Activated T-helper 1 cell treated with Interleukin-2 at 50 U/mL for 16 hours (primary cell): ENCODE results near the gene SLC66A1.
A peak's percentile ranks its signal among the peaks of the same experiment; 100 is the strongest.

Source experiments
- DNase-seq: peaks from one replicate; pipeline ENCODE4 v3.0.0-alpha.2; 2020; ENCODE audit warnings: low read depth

SLC66A1 gene

GRCh38 chr1:19325368-19325957 is 13.3 kb downstream of the SLC66A1 start:
- DNase-seq: no peak

DNA sequence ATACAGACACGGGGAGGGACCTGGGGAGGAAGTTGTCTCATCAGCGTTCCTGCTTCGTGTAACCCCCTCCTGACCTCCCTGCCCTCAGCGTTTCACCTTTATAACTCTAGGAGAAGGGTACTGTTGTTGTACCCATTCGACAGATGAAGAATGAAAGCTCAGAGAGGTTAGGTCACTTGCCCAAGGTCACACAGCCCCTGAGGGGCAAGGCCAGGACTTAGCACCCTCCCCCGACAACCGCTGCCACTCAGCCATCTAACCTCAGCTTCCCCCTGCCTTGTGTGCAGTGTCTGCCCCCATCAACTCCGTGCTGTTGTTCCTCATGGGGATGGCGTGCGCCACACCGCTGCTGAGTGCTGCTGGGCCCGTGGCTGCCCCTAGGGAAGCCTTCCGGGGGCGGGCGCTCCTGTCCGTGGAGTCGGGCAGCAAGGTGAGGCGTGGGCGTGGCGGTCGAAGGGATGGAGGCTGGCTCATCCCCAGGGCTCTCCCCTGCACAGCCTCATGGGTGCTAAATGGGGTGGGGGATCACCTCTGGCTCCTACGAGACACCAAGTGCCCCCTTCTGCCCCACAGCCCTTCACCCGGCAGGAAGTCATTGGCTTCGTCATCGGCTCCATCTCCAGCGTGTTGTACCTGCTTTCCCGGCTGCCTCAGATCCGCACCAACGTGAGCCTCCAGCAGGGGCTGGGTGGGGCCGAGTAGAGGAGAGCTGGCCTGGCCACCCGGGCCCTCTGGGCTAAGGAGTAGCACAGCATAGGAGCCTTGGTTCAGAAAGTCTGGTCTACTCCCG is 14.0 kb downstream of the SLC66A1 start:
- no peak for DNase-seq

DNA sequence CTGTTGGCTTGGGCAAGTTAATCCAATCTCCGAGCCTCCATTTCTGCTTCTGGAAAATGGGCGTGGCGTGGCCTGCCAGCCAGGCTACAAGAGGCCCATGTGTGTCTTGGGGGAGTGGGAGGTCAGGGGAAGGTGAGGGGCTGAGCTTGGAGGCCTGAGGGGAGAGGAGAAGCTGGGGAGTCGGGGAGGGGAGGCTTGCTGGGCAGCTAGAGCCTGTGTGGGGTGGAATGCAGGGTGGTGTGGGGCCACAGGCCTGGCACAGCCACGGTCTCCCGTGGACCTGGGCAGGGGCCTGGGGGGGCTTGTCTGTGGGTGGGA is 14.6 kb downstream of the SLC66A1 start:
- DNase-seq: no peak

- DNase-seq: no peak
These were observed 15.2 kb downstream of the SLC66A1 start for GRCh38 chr1:19327301-19327700.

DNA sequence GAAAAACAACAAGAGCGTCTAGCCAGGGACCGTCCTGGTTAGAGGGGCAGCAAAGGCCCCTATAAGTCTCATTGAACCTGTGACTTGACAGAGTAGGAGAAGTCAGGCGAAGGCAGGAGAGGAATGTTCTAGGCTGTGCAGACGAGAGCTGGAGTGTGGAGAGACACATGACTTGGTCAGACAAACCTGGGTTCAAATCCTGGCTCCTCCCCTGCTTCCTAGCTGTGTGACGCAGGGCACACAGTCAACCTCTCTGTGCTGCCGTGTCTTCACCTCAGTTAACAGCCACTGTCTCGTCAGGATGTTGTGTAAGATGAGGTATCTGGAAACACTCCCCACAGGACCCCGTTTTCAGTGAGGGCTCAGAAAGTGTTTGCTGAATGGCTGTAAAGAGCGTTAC is 15.6 kb downstream of the SLC66A1 start:
- DNase-seq: no peak

DNA sequence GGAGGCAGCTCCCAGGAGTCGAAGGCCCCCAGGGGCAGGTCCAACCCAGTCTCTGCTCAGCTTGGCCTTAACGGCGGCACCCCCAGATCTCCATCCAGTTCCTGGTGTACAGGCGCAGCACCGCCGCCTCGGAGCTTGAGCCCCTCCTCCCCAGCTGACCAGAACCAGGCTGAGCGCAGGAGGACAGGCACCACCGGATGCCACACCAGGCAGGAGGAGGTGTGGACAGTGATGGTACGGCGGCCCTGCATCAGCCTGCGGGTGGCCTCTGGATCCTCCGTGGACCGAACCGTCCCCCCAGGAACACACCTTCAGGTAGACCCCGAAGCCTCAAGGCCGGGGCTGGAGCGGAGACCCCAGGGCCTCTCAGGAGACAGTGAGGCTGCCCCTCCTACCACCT is 16.4 kb downstream of the SLC66A1 start:
- DNase-seq: no peak

GRCh38 chr1:19329188-19329587 is 17.1 kb downstream of the SLC66A1 start:
- DNase-seq: no peak

- no peak for DNase-seq
These were observed 17.5 kb downstream of the SLC66A1 start for GRCh38 chr1:19329611-19330010.

DNA sequence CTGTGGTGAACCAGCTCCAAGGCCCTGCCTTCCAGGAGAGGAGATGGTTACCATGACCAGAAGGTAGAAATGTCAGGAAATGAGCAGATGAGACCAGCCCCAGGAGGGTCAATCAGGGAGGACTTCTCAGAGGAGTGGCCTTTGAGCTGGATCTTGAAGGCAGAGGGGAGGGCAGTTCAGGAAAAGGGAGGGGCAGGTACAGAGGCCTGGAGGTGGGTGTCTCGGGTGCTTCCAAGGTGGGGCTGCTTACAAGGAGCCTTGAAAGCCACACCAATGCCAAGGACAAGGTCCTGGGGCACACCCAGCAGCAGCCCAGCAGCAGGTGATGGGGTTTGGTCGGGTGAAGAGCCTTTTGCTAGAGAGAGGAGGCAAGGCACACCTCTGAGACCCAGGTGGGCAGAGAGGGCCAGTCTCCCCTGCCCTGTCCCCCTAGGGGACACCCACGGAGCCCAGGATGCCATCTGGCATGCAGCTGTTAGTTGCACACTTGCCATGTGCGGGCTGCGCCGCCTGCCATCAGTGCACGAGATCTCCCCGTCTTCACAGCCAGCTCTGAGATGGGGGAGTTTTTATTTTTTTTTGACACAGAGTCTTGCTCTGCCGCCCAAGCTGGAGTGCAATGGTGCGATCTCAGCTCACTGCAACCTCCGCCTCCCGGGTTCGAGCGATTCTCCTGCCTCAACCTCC is 18.5 kb downstream of the SLC66A1 start:
- no peak for DNase-seq

- no peak for DNase-seq
These were observed 19.2 kb downstream of the SLC66A1 start for GRCh38 chr1:19331262-19331878.

- no peak for DNase-seq
These were observed 20.7 kb downstream of the SLC66A1 start for GRCh38 chr1:19332832-19333231.

- DNase-seq: no peak
These were observed 21.6 kb downstream of the SLC66A1 start for GRCh38 chr1:19333587-19334354.

DNA sequence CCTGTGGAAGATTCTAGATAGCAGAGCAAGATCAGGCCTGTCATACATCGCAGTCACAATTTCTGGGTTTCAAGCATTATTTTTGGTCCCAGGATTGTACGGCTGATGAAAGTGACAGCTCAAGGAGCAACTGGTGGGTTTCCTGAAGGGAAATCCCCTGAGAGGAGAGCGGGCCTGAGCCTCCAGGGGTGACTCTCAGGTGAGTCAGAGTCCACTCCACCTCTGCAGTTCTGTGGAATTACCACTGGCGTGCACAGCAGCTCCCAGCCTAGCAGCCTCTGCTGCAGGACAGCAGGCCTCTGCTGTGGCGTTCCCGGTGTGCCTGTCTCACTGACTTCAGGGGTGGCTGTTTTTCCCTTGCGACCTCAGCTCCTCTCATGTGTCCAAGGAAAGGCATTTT is 24.4 kb downstream of the SLC66A1 start:
- no peak for DNase-seq

- DNase-seq: no peak
These were observed 25.2 kb downstream of the SLC66A1 start for GRCh38 chr1:19337289-19337688.

GRCh38 chr1:19338323-19338762 is 26.2 kb downstream of the SLC66A1 start:
- DNase-seq: no peak

- no peak for DNase-seq
These were observed 27.2 kb downstream of the SLC66A1 start for GRCh38 chr1:19339214-19339861.

GRCh38 chr1:19340387-19340937 is 28.3 kb downstream of the SLC66A1 start:
- no peak for DNase-seq

- DNase-seq: peak; percentile 53
These were observed 29.3 kb downstream of the SLC66A1 start for GRCh38 chr1:19341201-19342061.

- no peak for DNase-seq
These were observed 30.1 kb downstream of the SLC66A1 start for GRCh38 chr1:19342062-19342750.
